ENCODE results near the gene FANCD2. TPM values are rescaled to one million over a fixed set of nuclear protein-coding genes. Genes with fewer than 3 reads are reported as not detected.
"Not testable (repeated sequence)": the region's sequence is repeated elsewhere in the genome, so short reads cannot be mapped to it uniquely, and the experiment has no call there.

Gene FANCD2
- total RNA-seq, 2 donors from 2014 or later, result 0.71 to 1.8 TPM

- intact Hi-C loops (cut with DNase I), result no loop called here
- ATAC-seq (no peak), DNase-seq (no peak)
Measured at GRCh38 chr3:10088256-10088655, 62.0 kb downstream of the FANCD2 start.

DNA sequence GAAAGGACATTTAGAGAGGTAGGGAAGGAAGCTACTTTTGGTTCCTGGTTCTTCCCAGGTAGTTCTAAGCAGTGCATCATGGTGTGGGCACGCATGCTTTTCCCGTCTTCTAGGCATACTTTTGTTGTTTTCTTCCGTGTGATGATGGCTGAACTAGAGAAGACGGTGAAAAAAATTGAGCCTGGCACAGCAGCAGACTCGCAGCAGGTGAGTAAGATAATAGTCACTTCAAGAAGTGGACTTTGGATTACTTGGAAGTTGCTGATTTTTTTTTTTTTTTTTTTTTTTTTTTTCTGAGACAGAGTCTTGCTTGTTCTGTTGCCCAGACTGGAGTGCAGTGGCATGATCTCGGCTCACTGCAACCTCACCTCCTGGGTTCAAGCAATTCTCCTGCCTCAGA is 63.9 kb downstream of the FANCD2 start:
- DNase-seq, result no peak
- intact Hi-C loops (cut with DNase I), result no loop called here
- no peak for ATAC-seq

- ATAC-seq, result not testable (repeated sequence)
Measured at GRCh38 chr3:10090774-10091173, 64.5 kb downstream of the FANCD2 start.

GRCh38 chr3:10091387-10091786 is 65.2 kb downstream of the FANCD2 start:
- intact Hi-C loops (cut with DNase I); DNase-seq; ATAC-seq: not testable (repeated sequence)

More at GRCh38 chr3:10090774-10091173, 64.5 kb downstream of the FANCD2 start:
- intact Hi-C loops (cut with DNase I); DNase-seq: not testable (repeated sequence)

DNA sequence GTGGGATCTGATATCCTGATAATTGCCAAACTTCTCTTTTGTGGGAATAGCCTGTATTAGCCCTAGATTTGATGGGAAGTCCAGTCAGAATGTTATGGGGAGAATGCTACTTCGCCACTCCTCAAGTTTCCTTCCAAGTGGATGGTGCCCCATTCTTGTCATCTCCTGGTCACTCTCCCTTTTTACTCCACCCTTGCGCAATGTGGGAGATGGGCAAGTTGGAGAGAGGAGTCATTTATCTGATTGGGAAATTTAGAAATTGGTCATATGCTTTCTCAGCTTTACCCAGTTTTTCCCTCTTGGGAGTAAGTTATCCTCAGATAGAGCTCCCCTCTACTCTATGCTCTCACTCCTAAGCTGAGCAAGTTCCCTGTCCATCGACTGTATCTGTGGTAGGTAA is 67.4 kb downstream of the FANCD2 start:
- ATAC-seq, result no peak

DNA sequence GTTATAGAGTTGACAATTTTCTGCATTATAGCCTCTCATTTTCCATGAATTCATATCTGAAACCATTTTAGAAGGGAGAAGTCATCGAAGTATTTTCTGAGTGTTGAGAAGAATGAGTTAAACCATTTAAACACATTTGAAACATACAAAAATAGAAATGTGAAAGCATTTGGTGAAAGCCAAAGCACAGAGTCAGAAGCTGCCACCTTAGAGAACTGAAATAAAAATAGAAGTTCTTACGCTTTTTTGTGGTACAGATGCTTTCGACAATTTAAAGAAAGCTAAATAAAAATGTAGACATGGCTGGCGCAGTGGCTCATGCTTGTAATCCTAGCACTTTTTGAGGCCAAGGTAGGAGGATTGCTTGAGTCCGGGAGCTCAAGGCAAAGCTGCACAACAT is 72.8 kb downstream of the FANCD2 start:
- intact Hi-C loops (cut with DNase I), result no loop called here
- ATAC-seq (no peak), DNase-seq (no peak)

More for the DNA sequence above, 67.4 kb downstream of the FANCD2 start:
- DNase-seq, result no peak
- intact Hi-C loops (cut with DNase I), result no loop called here

DNA sequence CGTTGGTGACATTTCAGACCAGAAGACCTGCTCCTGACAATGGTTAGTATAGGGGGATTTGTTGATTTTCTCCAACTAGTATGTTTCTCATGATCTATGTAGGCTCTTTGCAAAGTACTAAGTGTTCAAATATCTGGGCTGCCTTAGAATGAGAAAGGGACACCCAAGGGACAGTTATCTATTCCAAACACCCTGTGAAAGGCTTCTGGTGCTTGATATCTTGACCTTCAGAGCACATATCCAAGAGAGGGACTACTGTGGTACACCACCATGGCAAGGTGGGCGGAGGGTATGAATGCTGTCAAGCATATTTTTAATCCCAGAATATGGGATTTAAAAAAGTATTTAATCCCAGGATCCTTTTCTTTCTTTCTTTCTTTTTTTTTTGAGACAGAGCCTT is 80.7 kb downstream of the FANCD2 start:
- intact Hi-C loops (cut with DNase I), result no loop called here
- no peak for ATAC-seq

DNA sequence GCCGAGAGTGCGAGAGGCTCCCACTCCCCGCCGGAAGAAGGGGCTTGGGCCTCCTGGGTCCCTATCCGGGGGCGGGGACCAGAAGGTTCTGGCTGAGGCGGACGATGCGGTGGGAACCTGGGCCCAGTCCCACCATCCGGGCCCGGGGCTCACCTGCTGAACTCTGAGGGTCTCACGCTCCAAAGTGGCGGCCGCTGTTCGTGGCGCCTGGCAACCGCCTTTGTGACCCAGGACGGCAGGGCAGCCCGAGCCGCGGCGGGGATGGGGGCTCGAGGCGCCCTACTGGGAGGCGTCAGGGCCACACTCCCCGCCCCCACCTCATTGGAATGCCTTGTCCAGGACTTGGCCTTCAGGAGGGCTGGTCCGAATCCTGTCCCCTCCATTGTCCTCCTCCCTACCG is 81.9 kb downstream of the FANCD2 start, which contains the start of gene FANCD2OS:
TSS of gene FANCD2OS (minus strand) at position 165 of the 400 bp plus-strand sequence. CDS start 3,481 bp downstream, outside the sequence.
- ATAC-seq (no peak), DNase-seq (no peak)
- intact Hi-C loops (cut with DNase I), result no loop called here

More for the DNA sequence above, 80.7 kb downstream of the FANCD2 start:
- DNase-seq, result no peak

DNA sequence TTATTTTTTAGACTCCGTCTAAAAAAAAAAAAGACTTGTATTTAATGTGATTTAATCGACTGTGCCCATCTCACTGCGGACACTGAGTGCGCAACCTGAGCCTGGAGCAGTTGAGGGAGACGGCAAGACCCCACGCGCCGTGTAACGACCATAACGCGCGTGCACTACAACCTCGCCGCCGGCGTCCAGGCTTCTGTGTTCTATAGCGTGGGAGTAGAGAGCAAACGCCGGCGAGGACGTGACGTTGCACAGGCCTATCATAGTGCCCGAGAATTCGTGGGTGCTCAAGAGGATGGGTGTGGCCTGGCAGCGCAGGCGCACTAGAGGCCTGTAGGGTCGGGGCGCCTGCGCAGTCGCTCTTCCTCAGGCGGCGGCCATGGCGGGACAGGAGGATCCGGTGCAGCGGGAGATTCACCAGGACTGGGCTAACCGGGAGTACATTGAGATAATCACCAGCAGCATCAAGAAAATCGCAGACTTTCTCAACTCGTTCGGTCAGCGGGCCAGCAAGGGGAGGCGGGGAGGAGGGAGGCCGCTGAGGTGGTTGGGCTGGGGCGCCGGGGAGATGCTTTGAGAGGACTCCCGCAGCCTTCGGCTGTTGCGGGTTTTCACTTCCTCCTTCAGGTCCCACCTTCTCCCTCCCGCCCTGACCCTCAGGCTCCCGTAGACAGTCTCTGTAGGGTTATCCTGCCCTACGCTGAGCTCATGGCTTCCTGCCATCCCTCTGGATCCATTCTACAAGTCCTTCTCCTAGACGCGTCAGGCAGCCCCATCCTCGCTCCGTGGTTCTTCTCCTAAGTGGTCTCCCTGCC is 89.3 kb downstream of the FANCD2 start, which contains the start of gene BRK1:
TSS of gene BRK1 (plus strand) at position 350 of the 812 bp plus-strand sequence. CDS start at position 377, 27 bp downstream.
- intact Hi-C loops (cut with DNase I), result no loop called here
- peak; percentile 100 for ATAC-seq

GRCh38 chr3:10116138-10116460 is 89.9 kb downstream of the FANCD2 start:
- peak; percentile 8 to 19 for ATAC-seq

More for the DNA sequence above, 89.3 kb downstream of the FANCD2 start, which contains the start of gene BRK1:
- DNase-seq, result peak; percentile 97

DNA sequence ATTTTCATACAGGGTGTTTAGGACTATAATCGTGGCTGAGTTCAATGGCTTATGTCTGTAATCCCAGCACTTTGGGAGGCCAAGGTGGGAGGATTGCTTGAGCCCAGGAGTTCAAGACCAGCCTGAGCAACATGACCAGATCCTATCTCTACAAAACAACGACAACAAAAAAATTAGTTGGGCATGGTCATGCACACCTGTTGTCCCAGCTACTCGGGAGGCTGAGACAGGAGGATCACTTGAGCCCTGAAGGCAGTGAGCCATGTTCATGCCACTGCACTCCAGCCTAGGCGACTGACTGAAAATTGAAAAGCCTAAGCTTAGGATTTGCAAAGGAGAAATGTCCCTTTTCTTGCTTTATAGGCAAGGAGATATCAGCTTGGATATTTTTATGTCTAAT is 90.7 kb downstream of the FANCD2 start:
- ATAC-seq (no peak), DNase-seq (no peak)
- intact Hi-C loops (cut with DNase I), result no loop called here

More at GRCh38 chr3:10116138-10116460, 89.9 kb downstream of the FANCD2 start:
- DNase-seq, result no peak
- intact Hi-C loops (cut with DNase I), result no loop called here

- ATAC-seq (no peak), DNase-seq (no peak)
- intact Hi-C loops (cut with DNase I), result no loop called here
Measured at GRCh38 chr3:10119376-10119775, 93.1 kb downstream of the FANCD2 start.

- DNase-seq (no peak), ATAC-seq (no peak)
- intact Hi-C loops (cut with DNase I), result no loop called here
Measured at GRCh38 chr3:10121064-10121463, 94.8 kb downstream of the FANCD2 start.

GRCh38 chr3:10122724-10123123 is 96.5 kb downstream of the FANCD2 start:
- DNase-seq (no peak), ATAC-seq (no peak)

GRCh38 chr3:10135872-10136271 is 109.6 kb downstream of the FANCD2 start:
- ATAC-seq, result not testable (repeated sequence)

More at GRCh38 chr3:10122724-10123123, 96.5 kb downstream of the FANCD2 start:
- intact Hi-C loops (cut with DNase I), result no loop called here

DNA sequence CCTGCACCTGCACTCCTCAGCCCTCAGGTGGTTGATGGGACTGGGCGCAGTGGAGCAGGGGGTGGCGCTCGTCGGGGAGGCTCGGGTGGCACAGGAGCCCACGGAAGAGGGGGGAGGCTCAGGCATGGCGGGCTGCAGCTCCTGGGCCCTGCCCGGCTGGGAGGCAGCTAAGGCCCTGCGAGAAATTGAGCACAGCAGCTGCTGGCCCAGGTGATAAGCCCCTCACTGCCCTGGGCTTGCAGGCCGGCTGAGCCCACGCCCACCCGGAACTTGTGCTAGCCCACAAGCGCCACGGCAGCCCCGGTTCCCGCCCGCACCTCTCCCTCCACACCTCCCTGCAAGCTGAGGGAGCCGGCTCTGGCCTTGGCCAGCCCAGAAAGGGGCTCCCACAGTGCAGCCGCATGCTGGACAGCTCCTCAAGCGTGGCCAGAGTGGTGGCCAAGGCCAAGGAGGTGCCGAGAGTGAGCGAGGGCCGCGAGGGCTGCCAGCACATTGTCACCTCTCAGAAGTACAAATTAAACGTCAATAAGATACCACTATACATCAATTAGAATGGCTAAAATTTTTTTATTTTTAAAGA is 110.3 kb downstream of the FANCD2 start:
- no peak for DNase-seq
- ATAC-seq, result no peak
- intact Hi-C loops (cut with DNase I), result no loop called here

More at GRCh38 chr3:10135872-10136271, 109.6 kb downstream of the FANCD2 start:
- DNase-seq; intact Hi-C loops (cut with DNase I): not testable (repeated sequence)

DNA sequence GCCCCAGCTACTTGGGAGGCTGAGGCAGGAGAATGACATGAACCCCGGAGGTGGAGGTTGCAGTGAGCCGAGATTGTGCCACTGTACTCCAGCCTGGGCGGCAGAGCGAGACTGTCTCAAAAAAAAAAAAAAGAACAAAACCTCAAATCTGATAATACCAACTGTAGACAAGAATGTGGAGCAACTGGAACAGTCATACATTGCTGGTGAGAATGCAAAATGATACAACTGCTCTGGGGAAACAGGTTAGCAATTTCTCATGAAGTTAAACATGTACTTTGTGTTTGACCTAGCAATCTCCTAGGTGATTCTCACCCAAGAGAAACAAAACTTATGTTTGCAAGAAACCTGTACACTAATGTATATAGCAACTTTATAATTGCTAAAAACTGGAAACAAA is 110.9 kb downstream of the FANCD2 start:
- ATAC-seq (no peak), DNase-seq (no peak)
- intact Hi-C loops (cut with DNase I), result no loop called here

GRCh38 chr3:10140996-10141546 is 114.8 kb downstream of the FANCD2 start:
- ATAC-seq (peak in 1 of 2 donors; percentile 3), DNase-seq (peak; percentile 29)
- intact Hi-C loops (cut with DNase I), result no loop called here

- DNase-seq (no peak), ATAC-seq (no peak)
- intact Hi-C loops (cut with DNase I), result no loop called here
Measured at GRCh38 chr3:10142707-10143560, 116.7 kb downstream of the FANCD2 start.
